ENCODE data around the gene GAS2L1. TPM values are rescaled to one million over a fixed set of nuclear protein-coding genes. Genes with fewer than 3 reads are reported as not detected.
"Not testable (repeated sequence)": the region's sequence is repeated elsewhere in the genome, so short reads cannot be mapped to it uniquely, and the experiment has no call there.

The GAS2L1 gene
- total RNA-seq, 2 donors from 2014 or later, result 85.8 to 159 TPM

- Histone ChIP-seq H3K36me3 (peaks cover 3 to 14% of the 10 kb centered on the region in 2 donors), H3K27me3 (replicated peaks; ENCODE audit: insufficient read depth) (no peaks in the 10 kb centered on the region), H3K9me3 (no peaks in the 10 kb centered on the region), H3K4me3 (no peak overlapping the region), H3K4me1 (replicated peaks) (peaks cover 23% of the 10 kb centered on the region), H3K27ac (peak overlapping the region in 1 of 2 donors; percentile 51)
- DNase-seq (ENCODE audit: low spot score), result no peak
- TF ChIP-seq CTCF (IDR thresholded peaks at IDR 0.05) (no peak), POLR2A (IDR thresholded peaks at IDR 0.05) (no peak), POLR2AphosphoS5 (IDR thresholded peaks at IDR 0.05) (no peak)
- 100% methylated on average over 2 of the region's 2 CpGs for WGBS
- intact Hi-C loops (cut with DNase I), result no loop called here
Observed at GRCh38 chr22:29341849-29342127, 35.3 kb downstream of the GAS2L1 start.

GRCh38 chr22:29342177-29342576, 35.7 kb downstream of the GAS2L1 start:
- H3K36me3 ChIP-seq, result peaks cover 3 to 14% of the 10 kb centered on the region in 2 donors

GRCh38 chr22:29342577-29343312, 36.3 kb downstream of the GAS2L1 start:
- 59% methylated on average over 10 of the region's 10 CpGs for WGBS
- no peaks in the 10 kb centered on the region for H3K9me3 ChIP-seq
- no peaks in the 10 kb centered on the region for H3K27me3 ChIP-seq (replicated peaks; ENCODE audit: insufficient read depth)
- peak; percentile 46 for DNase-seq (ENCODE audit: low spot score)
- TF ChIP-seq POLR2A (IDR thresholded peaks at IDR 0.05) (no peak), CTCF (IDR thresholded peaks at IDR 0.05) (no peak), POLR2AphosphoS5 (IDR thresholded peaks at IDR 0.05) (peak; percentile 29)
- H3K4me3 ChIP-seq, result no peak overlapping the region
- peaks cover 16% of the 10 kb centered on the region for H3K4me1 ChIP-seq (replicated peaks)
- peaks cover 3 to 19% of the 10 kb centered on the region in 2 donors for H3K36me3 ChIP-seq
- intact Hi-C loops (cut with DNase I), result no loop called here
- peak overlapping the region; percentile 38 to 51 for H3K27ac ChIP-seq

More at GRCh38 chr22:29342177-29342576, 35.7 kb downstream of the GAS2L1 start:
- DNase-seq (ENCODE audit: low spot score), result no peak
- TF ChIP-seq POLR2A (IDR thresholded peaks at IDR 0.05), result no peak
- TF ChIP-seq CTCF (IDR thresholded peaks at IDR 0.05), result no peak
- no peak for TF ChIP-seq POLR2AphosphoS5 (IDR thresholded peaks at IDR 0.05)
- WGBS, result 89% methylated on average over 6 of the region's 6 CpGs
- peaks cover 22% of the 10 kb centered on the region for H3K4me1 ChIP-seq (replicated peaks)
- no peak overlapping the region for H3K4me3 ChIP-seq
- intact Hi-C loops (cut with DNase I), result no loop called here
- no peaks in the 10 kb centered on the region for H3K27me3 ChIP-seq (replicated peaks; ENCODE audit: insufficient read depth)
- no peaks in the 10 kb centered on the region for H3K9me3 ChIP-seq
- H3K27ac ChIP-seq, result peak overlapping the region; percentile 38 to 51

GRCh38 chr22:29343313-29343805, 36.9 kb downstream of the GAS2L1 start:
- H3K9me3 ChIP-seq, result no peaks in the 10 kb centered on the region
- intact Hi-C loops (cut with DNase I), result no loop called here
- 46% methylated on average over 7 of the region's 7 CpGs for WGBS
- DNase-seq (ENCODE audit: low spot score), result no peak
- H3K36me3 ChIP-seq, result peaks cover 3 to 20% of the 10 kb centered on the region in 2 donors
- peaks cover 14% of the 10 kb centered on the region for H3K4me1 ChIP-seq (replicated peaks)
- H3K27ac ChIP-seq, result peak overlapping the region in 1 of 2 donors; percentile 51
- TF ChIP-seq CTCF (IDR thresholded peaks at IDR 0.05) (no peak), POLR2AphosphoS5 (IDR thresholded peaks at IDR 0.05) (no peak), POLR2A (IDR thresholded peaks at IDR 0.05) (no peak)
- H3K4me3 ChIP-seq, result no peak overlapping the region
- H3K27me3 ChIP-seq (replicated peaks; ENCODE audit: insufficient read depth), result no peaks in the 10 kb centered on the region

- TF ChIP-seq CTCF (IDR thresholded peaks at IDR 0.05) (no peak), POLR2A (IDR thresholded peaks at IDR 0.05) (no peak), POLR2AphosphoS5 (IDR thresholded peaks at IDR 0.05) (peak; percentile 81)
- WGBS, result 33% methylated on average over 5 of the region's 5 CpGs
- intact Hi-C loops (cut with DNase I), result no loop called here
- H3K27me3 ChIP-seq (replicated peaks; ENCODE audit: insufficient read depth), result no peaks in the 10 kb centered on the region
- no peaks in the 10 kb centered on the region for H3K9me3 ChIP-seq
- DNase-seq (ENCODE audit: low spot score), result peak; percentile 80
- peak overlapping the region in 1 of 2 donors; percentile 51 for H3K27ac ChIP-seq
- H3K4me1 ChIP-seq (replicated peaks), result peaks cover 14% of the 10 kb centered on the region
- no peak overlapping the region for H3K4me3 ChIP-seq
- H3K36me3 ChIP-seq, result peaks cover 6 to 17% of the 10 kb centered on the region in 2 donors
Observed at GRCh38 chr22:29344137-29344536, 37.7 kb downstream of the GAS2L1 start.

- Histone ChIP-seq H3K4me1 (replicated peaks) (peaks cover 14% of the 10 kb centered on the region), H3K36me3 (peaks cover 13 to 15% of the 10 kb centered on the region in 2 donors), H3K27ac (peak overlapping the region; percentile 21 to 68)
Observed at GRCh38 chr22:29344889-29345288, 38.4 kb downstream of the GAS2L1 start.

More at GRCh38 chr22:29344889-29345288, 38.4 kb downstream of the GAS2L1 start:
- H3K27me3 ChIP-seq (replicated peaks; ENCODE audit: insufficient read depth); DNase-seq (ENCODE audit: low spot score); H3K4me3 ChIP-seq; intact Hi-C loops (cut with DNase I); H3K9me3 ChIP-seq: not testable (repeated sequence)
- 85% methylated on average over 5 of the region's 5 CpGs for WGBS
